GM19468 (cell line): ENCODE data around the gene OTOG.

Experiments
- ATAC-seq: cut with Tn5 transposase; IDR thresholded peaks from one replicate; pipeline ENCODE4 v1.9.1; 2021; ENCODE audit warnings: mild to moderate bottlenecking, moderate library complexity, moderate number of reproducible peaks; ENCODE audit not compliant: unreplicated experiment; ENCODE audit errors: extremely low read depth

Gene OTOG

GRCh38 chr11:17547051-17547577, at the start of gene OTOG:
OTOG (plus strand) TSS chr11:17547259; CDS start chr11:17547373, 114 bp downstream.
- ATAC-seq, result no peak

GRCh38 chr11:17498058-17498457, 49.0 kb upstream of the OTOG start:
- no peak for ATAC-seq

- ATAC-seq, result no peak
These were observed 48.6 kb upstream of the OTOG start for GRCh38 chr11:17498475-17498874.

GRCh38 chr11:17500673-17501072, 46.4 kb upstream of the OTOG start:
- no peak for ATAC-seq

GRCh38 chr11:17502630-17503029, 44.4 kb upstream of the OTOG start:
- no peak for ATAC-seq

GRCh38 chr11:17504330-17505107, 42.5 kb upstream of the OTOG start:
- no peak for ATAC-seq

GRCh38 chr11:17505146-17505545, 41.9 kb upstream of the OTOG start:
- no peak for ATAC-seq

GRCh38 chr11:17506314-17506713, 40.7 kb upstream of the OTOG start:
- ATAC-seq, result no peak

- no peak for ATAC-seq
These were observed 40.1 kb upstream of the OTOG start for GRCh38 chr11:17506942-17507341.

- ATAC-seq, result no peak
These were observed 39.3 kb upstream of the OTOG start for GRCh38 chr11:17507773-17508172.

- ATAC-seq, result no peak
These were observed 38.8 kb upstream of the OTOG start for GRCh38 chr11:17508306-17508705.

GRCh38 chr11:17508791-17509190, 38.3 kb upstream of the OTOG start:
- no peak for ATAC-seq

- ATAC-seq, result no peak
These were observed 36.4 kb upstream of the OTOG start for GRCh38 chr11:17510507-17511206.

GRCh38 chr11:17511571-17511970, 35.5 kb upstream of the OTOG start:
- ATAC-seq, result no peak

- ATAC-seq, result no peak
These were observed 35.0 kb upstream of the OTOG start for GRCh38 chr11:17512101-17512500.

GRCh38 chr11:17513853-17514252, 33.2 kb upstream of the OTOG start:
- ATAC-seq, result no peak

GRCh38 chr11:17514476-17514875, 32.6 kb upstream of the OTOG start:
- ATAC-seq, result no peak

GRCh38 chr11:17515443-17516176, 31.4 kb upstream of the OTOG start:
- ATAC-seq, result no peak

- no peak for ATAC-seq
These were observed 30.4 kb upstream of the OTOG start for GRCh38 chr11:17516551-17517150.

GRCh38 chr11:17517186-17517585, 29.9 kb upstream of the OTOG start:
- no peak for ATAC-seq
